Chondrocyte (in vitro differentiated cells): Measurements from ENCODE around the gene ALOXE3. TPM values are rescaled to one million over a fixed set of nuclear protein-coding genes. Genes with fewer than 3 reads are reported as not detected.

Source experiments
- DNase-seq: peaks from one replicate; pipeline ENCODE4 v3.0.0; 2021; ENCODE audit warnings: mixed read lengths, low spot score
- H3K27ac Mint-ChIP-seq: one replicate; pipeline ENCODE4 v1.8.0; 2021; ENCODE audit warnings: mild to moderate bottlenecking, moderate library complexity, mixed read lengths; ENCODE audit not compliant: unreplicated experiment
- H3K27me3 Mint-ChIP-seq: 2 replicates; pipeline ENCODE4 v1.8.0; 2021; ENCODE audit warnings: low read depth, mixed read lengths
- H3K36me3 Mint-ChIP-seq: 2 replicates; pipeline ENCODE4 v1.8.0; 2021; ENCODE audit warnings: low read depth, mixed read lengths
- H3K4me1 Mint-ChIP-seq: 2 replicates; pipeline ENCODE4 v1.8.0; 2021; ENCODE audit warnings: low read depth, mild to moderate bottlenecking, mixed read lengths
- H3K4me3 Mint-ChIP-seq: one replicate; pipeline ENCODE4 v1.8.0; 2021; ENCODE audit warnings: mild to moderate bottlenecking, moderate library complexity, mixed read lengths; ENCODE audit not compliant: unreplicated experiment
- H3K9me3 Mint-ChIP-seq: 2 replicates; pipeline ENCODE4 v1.8.0; 2021; ENCODE audit warnings: low read depth, mixed read lengths
- CTCF ChIP-seq: fragments of 200-600 bp; sonication (generic); IDR thresholded peaks from 2 replicates; pipeline ENCODE4 v1.5.0; 2021; ENCODE audit warnings: antibody characterized with exemption, mild to moderate bottlenecking, moderate library complexity
- total RNA-seq: library from RNA; stranded (reverse); gene quantifications from 3 replicates; pipeline ENCODE4 v1.2.1, GENCODE V29; 2021

Gene ALOXE3
- total RNA-seq, 1 donor from 2014 or later = 0.12 TPM

- Mint-ChIP-seq H3K27me3 (peaks cover 17% of the 10 kb centered on the region), H3K27ac (peak overlapping the region; percentile 93), H3K4me1 (peaks cover 42% of the 10 kb centered on the region), H3K4me3 (peak overlapping the region; percentile 84), H3K36me3 (no peaks in the 10 kb centered on the region), H3K9me3 (no peaks in the 10 kb centered on the region)
- peak; percentile 97 for TF ChIP-seq CTCF
- DNase-seq = no peak
Measured at GRCh38 chr17:8118769-8119580, 661 bp upstream of the ALOXE3 start.

DNA sequence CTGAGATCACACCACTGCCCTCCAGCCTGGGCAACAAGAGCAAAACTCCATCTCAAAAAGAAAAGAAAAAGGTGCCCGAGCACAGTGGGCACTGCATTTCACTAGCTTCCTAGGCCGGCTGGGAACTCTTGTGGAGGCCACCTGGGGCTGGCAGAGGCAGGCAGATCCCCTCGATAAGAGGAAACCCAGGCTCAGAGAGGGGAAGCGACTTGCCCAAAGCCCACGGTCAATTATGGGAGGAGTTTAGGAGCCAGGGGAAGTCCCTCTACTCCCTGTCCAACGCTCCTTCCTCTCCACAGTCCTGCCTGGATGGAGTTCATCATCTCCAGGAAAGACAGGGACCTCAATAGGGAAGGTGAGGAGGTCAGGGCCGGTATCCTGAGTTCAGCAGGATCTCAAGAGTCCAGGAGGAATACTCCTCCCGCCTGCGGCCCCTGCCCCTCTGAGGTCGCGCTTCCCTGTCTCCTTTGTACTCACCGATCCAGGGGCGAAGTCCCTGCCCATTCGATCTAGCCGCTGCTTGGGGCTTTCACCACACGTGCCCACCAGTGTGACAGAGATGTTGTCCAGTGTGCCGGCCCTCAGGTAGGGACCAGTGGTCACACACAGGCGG is 841 bp downstream of the ALOXE3 start:
- peaks cover 28% of the 10 kb centered on the region for H3K27me3 Mint-ChIP-seq
- no peak for DNase-seq
- no peak for TF ChIP-seq CTCF
- H3K36me3 Mint-ChIP-seq = no peaks in the 10 kb centered on the region
- peak overlapping the region; percentile 93 for H3K27ac Mint-ChIP-seq
- peaks cover 29% of the 10 kb centered on the region for H3K4me1 Mint-ChIP-seq
- peak overlapping the region; percentile 84 for H3K4me3 Mint-ChIP-seq
- no peaks in the 10 kb centered on the region for H3K9me3 Mint-ChIP-seq

DNA sequence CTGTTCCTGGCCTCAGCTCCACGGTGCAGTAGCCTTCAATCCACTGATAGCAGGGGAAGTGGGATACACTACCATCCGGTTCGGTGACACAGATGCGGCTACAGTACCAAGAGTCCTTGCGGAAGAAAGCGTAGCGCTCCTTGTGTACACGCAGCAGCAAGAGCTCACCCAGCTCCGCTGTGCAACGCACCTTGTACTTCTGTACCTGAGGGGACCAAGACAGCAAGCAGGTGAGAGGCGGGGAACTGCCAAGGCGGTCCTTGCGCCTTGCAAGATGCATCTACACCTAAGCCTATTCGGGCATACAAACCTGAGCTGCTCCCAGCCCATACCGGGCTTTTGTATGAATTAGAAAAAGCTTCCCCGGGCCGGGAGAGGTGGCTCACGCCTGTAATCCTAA is 1.5 kb downstream of the ALOXE3 start:
- Mint-ChIP-seq H3K36me3 (no peaks in the 10 kb centered on the region), H3K27me3 (peaks cover 32% of the 10 kb centered on the region), H3K9me3 (no peaks in the 10 kb centered on the region), H3K4me1 (peaks cover 27% of the 10 kb centered on the region), H3K27ac (no peak overlapping the region), H3K4me3 (no peak overlapping the region)
- no peak for DNase-seq
- TF ChIP-seq CTCF = no peak

DNA sequence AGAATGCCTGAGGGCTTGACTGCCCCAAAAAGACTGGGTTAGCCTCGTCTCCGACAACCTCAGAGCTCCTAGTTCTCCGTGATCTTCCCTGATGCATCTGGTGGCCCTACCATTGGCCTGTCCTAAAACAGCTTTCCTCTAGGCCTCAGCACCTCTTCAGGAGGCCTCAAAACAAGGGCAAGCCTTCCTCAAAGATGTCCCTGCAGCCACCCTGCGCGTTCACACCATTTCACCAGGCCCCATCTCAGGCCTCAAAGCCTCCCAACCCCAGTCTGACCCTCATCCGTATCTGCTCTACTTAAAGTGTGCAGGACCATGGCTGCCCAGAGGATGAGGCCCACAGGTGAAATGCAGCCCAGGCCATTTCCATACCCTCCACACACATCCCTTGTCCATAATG is 7.4 kb downstream of the ALOXE3 start:
- no peak for DNase-seq
- peaks cover 45% of the 10 kb centered on the region for H3K27me3 Mint-ChIP-seq
- H3K4me1 Mint-ChIP-seq = peaks cover 4% of the 10 kb centered on the region
- no peaks in the 10 kb centered on the region for H3K36me3 Mint-ChIP-seq
- H3K4me3 Mint-ChIP-seq = no peak overlapping the region
- no peak overlapping the region for H3K27ac Mint-ChIP-seq
- H3K9me3 Mint-ChIP-seq = no peaks in the 10 kb centered on the region
- TF ChIP-seq CTCF = no peak

GRCh38 chr17:8110456-8110804 is 7.9 kb downstream of the ALOXE3 start:
- Mint-ChIP-seq H3K4me1 (peaks cover 6% of the 10 kb centered on the region), H3K27me3 (peaks cover 42% of the 10 kb centered on the region), H3K9me3 (no peaks in the 10 kb centered on the region), H3K36me3 (no peaks in the 10 kb centered on the region), H3K27ac (no peak overlapping the region), H3K4me3 (no peak overlapping the region)
- TF ChIP-seq CTCF = peak; percentile 39
- no peak for DNase-seq
